MM.1S (cell line): Measurements from ENCODE around the gene DPP10.

Experiments
- EZH2 ChIP-seq: fragments of 300-600 bp; sonication (generic); optimal IDR thresholded peaks from 2 replicates; pipeline ENCODE3; 2017; ENCODE audit warnings: low read depth, mild to moderate bottlenecking, antibody characterized with exemption, low read length, mixed read lengths
- TF ChIP-seq, protein P1 (sequence below): fragments of 300-600 bp; sonication (generic); IDR thresholded peaks from 2 replicates; pipeline ENCODE4 v1.5.1; 2016; ENCODE audit warnings: antibody characterized with exemption, low read length, mixed read lengths

DNA sequence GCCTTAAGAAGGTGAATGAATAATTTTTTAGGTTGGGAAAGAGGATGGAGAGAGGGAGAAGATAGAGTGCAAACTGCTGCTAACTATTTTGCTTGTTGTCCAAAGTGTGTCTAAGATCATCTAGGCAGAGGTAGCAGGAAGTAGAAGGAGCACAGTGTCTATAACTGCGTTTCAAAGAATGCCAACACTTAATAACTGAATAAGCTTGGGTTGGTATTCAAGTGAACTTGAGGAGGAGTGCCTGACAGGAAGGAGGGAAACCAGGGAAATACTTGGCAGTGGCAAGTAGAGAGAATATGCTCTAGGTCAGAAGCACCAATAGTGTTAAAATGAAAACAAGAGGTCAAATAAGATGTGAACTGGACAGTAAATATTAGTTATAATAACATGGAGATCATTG lies 155.9 kb downstream of the DPP10 start:
- TF ChIP-seq EZH2: no peak
- TF ChIP-seq, protein P1, sequence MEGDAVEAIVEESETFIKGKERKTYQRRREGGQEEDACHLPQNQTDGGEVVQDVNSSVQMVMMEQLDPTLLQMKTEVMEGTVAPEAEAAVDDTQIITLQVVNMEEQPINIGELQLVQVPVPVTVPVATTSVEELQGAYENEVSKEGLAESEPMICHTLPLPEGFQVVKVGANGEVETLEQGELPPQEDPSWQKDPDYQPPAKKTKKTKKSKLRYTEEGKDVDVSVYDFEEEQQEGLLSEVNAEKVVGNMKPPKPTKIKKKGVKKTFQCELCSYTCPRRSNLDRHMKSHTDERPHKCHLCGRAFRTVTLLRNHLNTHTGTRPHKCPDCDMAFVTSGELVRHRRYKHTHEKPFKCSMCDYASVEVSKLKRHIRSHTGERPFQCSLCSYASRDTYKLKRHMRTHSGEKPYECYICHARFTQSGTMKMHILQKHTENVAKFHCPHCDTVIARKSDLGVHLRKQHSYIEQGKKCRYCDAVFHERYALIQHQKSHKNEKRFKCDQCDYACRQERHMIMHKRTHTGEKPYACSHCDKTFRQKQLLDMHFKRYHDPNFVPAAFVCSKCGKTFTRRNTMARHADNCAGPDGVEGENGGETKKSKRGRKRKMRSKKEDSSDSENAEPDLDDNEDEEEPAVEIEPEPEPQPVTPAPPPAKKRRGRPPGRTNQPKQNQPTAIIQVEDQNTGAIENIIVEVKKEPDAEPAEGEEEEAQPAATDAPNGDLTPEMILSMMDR: no peak
